Gastroesophageal sphincter (tissue), 3 donors: ENCODE results near the gene CNTN6.

Experiments
- EP300 ChIP-seq: sonication (generic); formaldehyde crosslinking; IDR thresholded peaks from one replicate; pipeline ENCODE4 v1.6.1; 2017; ENCODE audit warnings: antibody characterized with exemption, mild to moderate bottlenecking
- POLR2A ChIP-seq, 2 donors: fragments of 450-650 bp; IDR thresholded peaks; one replicate each; pipeline ENCODE4 v1.6.1; 2017; ENCODE audit warnings: antibody characterized with exemption in 2 of 2, mild to moderate bottlenecking in 2 of 2, moderate library complexity in 1 of 2
- TF ChIP-seq, protein P1 (sequence below), 4 experiments: fragments of 200-600 bp in 2 of 4; fragments of 450-650 bp in 2 of 4; sonication (generic) in 1 of 4; IDR thresholded peaks; one replicate each; pipeline ENCODE4 v1.5.1; 2017 to 2019; ENCODE audit warnings: antibody characterized with exemption in 4 of 4, mild to moderate bottlenecking in 2 of 4, moderate library complexity in 2 of 4

DNA sequence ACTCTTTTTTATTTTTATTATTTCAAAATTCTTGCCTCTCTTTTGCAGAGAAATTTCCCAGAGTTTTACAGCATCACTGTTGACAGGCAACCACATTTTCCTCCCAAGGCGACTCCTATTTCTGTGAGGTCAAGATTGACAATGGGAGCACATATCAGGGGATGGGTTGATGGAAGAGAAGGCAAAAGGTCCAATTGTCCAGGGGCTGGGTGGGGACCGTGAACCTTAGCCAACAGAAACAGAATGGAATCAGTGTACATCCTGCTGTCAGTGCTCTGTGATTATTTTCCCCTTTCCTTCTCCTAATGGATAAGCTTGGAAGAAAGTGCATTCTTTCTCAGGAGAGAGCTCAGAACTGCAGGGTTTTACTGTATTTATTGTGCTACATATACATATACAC, 42.4 kb downstream of the CNTN6 start:
- TF ChIP-seq POLR2A (IDR thresholded peaks at IDR 0.05) (no peak), EP300 (no peak)
- TF ChIP-seq, protein P1, sequence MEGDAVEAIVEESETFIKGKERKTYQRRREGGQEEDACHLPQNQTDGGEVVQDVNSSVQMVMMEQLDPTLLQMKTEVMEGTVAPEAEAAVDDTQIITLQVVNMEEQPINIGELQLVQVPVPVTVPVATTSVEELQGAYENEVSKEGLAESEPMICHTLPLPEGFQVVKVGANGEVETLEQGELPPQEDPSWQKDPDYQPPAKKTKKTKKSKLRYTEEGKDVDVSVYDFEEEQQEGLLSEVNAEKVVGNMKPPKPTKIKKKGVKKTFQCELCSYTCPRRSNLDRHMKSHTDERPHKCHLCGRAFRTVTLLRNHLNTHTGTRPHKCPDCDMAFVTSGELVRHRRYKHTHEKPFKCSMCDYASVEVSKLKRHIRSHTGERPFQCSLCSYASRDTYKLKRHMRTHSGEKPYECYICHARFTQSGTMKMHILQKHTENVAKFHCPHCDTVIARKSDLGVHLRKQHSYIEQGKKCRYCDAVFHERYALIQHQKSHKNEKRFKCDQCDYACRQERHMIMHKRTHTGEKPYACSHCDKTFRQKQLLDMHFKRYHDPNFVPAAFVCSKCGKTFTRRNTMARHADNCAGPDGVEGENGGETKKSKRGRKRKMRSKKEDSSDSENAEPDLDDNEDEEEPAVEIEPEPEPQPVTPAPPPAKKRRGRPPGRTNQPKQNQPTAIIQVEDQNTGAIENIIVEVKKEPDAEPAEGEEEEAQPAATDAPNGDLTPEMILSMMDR (IDR thresholded peaks at IDR 0.05): no peak
